HG02870 (cell line): ENCODE results near the gene NTSR1.

Source experiments
- ATAC-seq: cut with Tn5 transposase; IDR thresholded peaks from one replicate; pipeline ENCODE4 v1.9.1; 2021; ENCODE audit warnings: mild to moderate bottlenecking, moderate library complexity; ENCODE audit not compliant: unreplicated experiment

The NTSR1 gene

DNA sequence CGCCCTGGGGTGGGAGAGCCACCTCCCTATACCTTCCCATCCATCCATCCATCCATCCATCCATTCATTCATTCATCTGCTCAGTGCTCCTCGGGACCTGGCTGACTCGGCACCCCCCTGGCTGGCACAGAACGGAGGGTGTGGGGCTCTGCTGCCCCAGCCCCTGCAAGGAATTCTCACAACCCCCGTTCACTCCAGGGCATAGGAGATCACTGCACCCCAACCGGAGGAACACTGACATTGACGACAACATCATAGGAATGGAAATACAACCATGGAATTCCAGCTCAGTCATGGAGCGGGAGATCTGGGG lies 59.6 kb downstream of the NTSR1 start:
- no peak for ATAC-seq

DNA sequence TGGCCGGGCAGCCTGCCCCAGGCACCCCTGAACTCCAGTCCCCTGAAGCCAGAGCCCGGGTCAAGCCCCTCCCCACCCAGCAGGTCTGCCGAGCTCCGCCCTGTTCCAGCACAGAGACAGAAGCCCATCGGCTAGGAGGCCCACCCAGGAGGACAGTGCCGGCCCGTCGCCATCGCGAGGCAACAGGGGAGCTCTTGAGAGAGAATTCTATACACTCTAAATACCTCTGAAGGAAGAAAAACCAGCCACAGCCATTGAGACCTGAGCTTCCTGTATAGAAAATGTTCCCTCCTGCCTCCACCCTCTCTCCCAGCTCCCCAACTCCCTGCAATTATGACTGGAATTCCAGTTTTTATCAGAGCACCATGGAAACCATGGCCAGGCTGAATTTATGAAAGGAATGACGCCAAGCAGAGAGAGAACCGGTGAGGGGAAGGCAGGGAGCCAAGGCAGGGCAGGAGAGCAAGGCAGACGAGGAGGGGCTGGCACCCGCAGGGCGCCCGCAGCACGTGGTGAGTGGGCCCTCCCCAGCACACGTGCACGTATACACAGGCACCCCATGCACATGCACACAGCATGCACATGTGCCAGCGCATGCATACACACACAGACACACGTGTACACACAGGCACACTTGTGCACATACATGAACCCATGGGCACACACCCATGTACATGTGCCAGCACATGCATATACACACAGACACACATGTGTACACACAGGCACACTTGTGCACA lies 60.1 kb downstream of the NTSR1 start:
- no peak for ATAC-seq

GRCh38 chr20:62769346-62770071 lies 60.9 kb downstream of the NTSR1 start:
- ATAC-seq: no peak

DNA sequence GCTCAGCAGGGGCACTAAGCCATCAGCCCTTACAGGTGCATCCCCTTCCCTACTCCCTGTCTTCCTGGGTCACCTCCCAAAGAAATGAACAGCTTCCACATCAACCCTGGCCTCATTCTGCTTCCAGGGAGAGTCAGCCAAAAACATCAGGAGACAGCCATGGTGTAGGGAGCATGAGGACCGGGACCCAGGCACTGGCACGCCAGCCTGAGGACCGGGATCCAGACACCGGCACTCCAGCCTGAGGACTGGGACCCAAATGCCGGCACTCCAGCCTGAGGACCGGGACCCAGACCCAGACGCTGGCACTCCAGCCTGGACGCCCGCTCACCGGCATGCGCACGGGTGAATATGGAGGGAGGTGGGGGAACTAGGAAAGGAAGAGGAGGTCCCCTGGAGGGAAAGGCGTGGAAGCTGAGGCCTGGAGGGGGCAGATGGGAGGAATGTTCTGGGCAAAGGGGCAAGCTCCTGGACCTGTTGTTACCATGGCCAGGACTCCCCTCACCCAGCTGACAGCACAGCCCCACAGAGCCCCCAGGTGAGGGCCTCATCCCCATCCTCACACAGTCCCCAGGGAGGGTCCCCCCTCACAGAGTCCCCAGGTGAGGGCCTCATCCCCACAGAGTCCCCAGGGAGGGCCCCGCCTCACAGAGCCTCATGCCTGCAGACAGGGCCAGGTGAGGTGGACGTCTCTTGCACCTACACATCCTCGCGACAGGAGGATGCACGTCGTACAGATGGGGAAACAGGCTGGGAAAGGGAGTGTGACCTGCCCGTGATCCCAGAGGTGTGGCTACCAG lies 61.7 kb downstream of the NTSR1 start:
- no peak for ATAC-seq

DNA sequence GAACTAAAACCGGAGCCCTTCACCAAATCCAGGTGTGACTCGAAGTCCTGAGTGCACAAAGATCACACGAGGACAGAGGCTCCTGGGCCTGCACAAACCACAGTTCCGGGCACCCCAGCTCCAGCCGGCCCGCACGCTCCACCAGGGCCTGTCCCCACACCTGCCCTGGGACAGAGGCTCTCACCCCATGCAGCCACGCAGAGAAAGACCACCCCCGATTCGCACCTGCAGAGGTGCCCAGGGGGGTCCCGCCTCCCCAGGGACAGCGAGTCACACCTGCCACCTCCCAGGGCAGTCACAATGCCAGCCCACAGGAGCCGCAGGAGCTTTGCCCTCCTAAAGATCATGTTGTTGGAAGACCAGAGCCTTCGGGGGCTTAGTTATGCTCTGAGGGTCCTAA lies 62.3 kb downstream of the NTSR1 start:
- no peak for ATAC-seq

DNA sequence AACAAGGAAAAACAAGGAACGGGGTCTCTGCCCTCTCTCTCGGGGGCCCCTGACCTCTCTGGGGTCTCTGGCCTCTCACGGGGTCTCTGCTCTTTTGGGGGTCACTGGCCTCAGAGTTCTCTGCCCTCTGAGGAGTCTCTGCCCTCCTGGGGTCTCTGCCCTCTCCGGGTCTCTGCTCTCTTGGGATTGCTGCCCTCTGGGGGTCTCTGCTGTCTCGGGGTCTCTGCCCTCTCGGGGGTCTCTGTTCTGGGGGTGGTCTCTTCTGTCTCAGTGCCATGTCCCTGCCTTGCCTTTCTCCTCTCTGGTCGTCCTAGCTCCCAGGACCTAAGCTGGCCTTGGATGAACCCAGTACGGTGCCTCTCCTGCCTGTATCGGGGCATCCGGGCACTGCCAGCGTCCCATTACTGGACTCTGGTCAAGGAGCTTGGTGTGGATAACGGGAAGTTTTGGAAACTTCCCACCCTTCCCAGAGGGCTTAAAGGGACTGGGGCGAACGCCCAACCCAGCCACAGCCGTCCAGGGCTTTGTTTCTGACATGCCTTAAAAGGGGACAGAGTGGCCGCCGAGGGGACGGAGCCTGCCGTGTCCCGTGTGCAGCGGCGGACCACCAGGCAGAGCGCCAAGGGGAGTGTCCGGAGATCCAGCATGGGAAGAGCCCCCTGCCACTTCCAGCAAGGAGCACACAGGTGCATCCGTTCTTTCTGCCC lies 62.9 kb downstream of the NTSR1 start:
- no peak for ATAC-seq

DNA sequence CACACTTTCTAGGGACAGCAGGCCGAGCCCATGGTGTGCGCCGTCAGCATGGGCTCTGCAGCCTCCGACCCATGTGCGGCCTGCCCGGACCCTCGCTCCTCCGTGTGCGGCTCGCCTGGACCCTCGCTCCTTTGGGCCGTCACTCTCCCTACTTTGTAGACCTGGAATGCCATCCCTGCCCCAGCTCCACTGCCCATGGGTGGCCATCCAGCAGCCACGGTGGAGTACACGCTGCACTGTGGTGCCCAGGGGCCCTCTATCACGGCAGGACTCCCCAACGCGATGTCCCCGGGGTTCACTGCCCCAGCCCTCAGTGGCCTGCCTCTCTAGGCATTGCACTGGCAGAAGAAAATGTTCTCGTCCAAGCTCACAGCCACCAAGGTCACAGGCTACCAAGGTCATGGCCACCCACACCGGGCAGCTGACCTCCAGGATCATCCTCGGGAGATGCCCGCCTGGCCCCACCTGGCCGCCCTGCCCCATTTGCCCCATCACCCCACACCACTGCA lies 63.5 kb downstream of the NTSR1 start:
- no peak for ATAC-seq

DNA sequence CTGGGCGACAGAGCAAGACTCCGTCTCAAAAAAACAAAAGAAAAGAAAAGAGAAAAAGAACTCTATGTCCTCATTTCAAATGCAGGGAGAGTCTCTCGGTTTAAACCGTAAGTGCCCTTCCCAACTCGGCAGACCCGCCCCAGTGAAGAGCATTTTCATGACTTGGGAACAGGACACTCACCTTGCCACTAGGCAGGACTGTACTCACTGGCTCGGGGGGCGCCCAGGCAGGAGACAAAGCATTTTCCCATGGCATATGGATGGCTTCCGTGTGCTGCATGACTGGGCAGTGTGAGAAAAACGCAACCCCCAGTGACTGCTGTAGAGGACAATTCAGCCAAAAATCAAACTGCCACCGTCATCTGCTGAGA lies 64.0 kb downstream of the NTSR1 start:
- ATAC-seq: no peak

DNA sequence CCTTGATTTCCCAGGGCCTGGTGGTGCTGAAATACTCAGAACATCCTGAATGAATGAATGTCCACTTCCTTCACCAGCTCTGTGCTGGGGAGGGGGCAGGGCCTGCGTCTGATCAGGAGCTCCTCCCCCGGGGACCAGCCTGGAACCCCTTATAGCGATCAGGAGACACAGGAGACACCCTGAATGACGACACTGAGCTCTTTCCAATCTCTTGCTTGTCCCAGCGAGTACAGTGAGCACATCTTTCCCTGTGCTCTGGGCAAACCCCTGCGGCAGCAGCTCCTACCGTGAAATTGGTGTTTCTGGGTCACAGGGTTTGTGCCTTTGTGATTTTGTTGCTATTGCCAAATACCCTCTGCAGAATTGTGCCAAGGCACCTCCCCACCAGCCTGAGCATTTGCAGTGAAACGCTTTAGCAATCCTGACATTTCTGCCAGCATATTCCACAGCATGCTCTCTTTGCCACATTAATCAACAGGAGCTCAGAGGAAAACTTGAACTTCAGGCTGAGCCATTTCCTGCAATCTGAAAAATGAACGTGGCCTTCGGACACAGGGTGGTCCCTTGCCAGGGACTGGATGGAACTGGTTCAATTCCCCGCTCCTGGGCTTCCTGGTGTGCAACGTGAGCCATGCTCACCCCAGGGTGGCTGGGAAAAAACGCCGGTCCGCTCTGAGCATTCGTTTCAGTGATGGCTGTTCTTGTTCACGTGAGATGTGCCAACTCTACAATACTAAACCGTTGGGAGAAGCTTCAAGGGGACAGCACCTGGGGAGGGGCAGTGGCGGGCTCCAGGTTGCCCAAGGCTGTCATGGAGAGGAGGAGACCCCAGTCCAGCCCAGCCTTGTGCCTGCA lies 64.6 kb downstream of the NTSR1 start:
- no peak for ATAC-seq

DNA sequence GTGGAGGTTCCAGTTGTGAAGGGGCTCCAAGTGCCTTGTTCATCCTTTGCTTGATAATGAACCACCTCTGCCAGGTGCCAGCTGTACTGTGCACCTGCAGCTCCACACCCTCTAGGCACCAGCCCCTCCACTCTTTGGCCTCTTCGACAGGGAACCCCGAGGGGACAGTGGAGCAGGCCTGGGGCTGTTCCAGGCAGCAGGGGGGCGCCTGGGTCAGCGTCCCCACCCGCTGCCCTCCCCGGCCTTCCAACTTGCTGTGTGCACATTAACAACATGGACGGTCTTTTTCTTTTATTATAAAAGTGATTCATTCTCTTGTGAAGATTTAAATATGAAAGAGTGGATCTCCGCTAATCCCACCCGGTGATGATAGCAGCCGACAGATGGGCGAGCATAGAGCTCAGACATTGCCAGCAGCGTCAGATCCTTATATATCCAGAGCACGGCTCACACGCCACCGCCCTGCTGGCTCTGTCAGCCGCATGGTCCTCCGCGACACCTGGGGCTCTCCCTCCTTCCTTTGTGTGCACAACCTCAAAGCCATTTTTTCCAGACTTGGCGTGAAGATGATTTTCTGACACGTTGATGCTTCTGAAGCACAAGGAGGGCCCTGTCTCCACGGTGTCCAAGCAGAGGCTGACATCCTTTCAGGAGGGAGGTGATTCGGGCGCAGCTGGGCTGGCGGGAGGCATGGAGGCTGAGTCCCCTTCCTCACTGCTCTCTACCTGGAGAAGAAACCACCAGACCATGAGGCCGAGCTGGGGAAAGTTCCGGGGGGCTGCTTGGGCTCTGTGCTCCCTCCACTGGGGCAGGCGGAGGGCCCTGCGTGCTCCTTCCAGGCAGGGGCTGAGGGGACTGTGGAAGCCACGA lies 65.4 kb downstream of the NTSR1 start:
- ATAC-seq: no peak

GRCh38 chr20:62774762-62775161 lies 66.1 kb downstream of the NTSR1 start:
- no peak for ATAC-seq

DNA sequence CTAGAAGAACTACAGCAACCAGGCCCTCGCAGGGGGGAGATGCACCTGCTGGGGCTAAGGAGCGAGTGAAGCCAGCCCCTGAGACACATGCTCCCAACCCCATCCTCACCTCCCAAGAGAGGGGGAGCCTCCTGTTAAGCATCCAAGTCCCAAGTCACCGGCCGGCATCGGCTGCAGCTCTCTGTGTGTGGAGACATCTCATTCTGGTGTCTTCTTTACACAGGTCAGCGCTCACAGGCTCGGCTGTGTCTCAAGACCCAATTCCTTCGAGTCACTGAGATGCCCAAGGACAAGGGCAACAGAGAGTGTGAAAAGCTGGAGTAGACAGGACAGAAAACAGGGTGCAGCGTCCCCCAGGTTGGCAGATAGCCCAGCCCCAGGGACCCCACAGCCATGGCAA lies 66.6 kb downstream of the NTSR1 start:
- no peak for ATAC-seq

- no peak for ATAC-seq
Measured at GRCh38 chr20:62776035-62776691, 67.5 kb downstream of the NTSR1 start.

- ATAC-seq: no peak
Measured at GRCh38 chr20:62776692-62777527, 68.3 kb downstream of the NTSR1 start.

DNA sequence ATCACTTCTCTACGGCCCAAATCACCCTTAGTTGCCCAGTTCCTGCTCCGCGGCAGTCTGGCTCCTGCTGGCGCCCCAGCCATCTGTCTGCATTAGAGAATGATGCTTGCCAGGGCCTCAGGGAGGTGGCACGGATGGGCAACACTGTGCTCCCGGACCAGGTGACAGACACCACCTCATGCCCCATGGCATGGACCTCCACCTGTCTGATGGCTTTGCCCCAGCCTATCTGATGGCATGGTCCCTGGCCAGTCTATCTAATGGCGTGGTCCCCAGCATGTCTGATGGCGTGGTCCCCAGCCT lies 68.8 kb downstream of the NTSR1 start:
- no peak for ATAC-seq

- ATAC-seq: no peak
Measured at GRCh38 chr20:62778058-62778457, 69.4 kb downstream of the NTSR1 start.

DNA sequence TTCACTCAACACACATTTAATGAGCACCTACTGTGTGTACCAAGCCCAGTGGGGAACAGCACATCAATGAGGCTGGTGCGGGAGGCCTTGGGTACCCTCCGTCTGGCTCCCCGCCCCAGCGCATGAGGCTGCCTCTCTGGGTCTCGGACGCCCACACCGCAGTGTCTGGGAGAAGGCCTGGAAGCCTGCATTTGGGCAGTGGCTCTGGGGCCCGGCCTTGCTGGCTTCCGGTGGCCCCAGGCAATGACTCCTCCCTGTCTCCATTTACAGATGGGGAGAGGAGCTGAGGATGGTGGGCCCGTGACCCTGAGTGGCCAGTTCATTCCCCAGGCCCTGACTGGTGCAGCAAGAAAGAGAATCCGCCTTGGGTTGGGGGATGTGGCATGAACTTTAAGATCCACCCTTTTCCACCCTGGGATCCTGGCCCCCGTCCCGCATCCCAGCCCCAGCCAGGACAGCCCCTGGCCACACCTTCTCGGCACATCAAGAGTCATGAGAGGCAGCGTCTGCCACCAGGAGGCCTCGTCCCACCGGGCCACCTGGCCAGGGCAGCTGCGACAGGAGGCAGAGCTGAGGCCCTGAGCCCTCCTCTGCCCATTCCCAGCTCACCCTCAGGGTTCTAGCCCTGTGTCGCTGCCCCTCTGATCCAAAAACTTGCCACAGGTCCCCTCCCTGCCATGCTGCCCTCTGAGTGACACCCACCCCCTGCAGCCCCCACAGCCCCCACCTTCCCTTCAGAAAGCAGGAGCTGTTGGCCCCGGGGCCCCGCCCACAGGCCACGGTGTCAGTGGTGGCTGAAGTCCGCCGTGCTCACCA lies 70.2 kb downstream of the NTSR1 start:
- no peak for ATAC-seq

- ATAC-seq: no peak
Measured at GRCh38 chr20:62779417-62779685, 70.7 kb downstream of the NTSR1 start.
